ENCODE data around the gene TARS3. TPM values are rescaled to one million over a fixed set of nuclear protein-coding genes. Genes with fewer than 3 reads are reported as not detected.
"Not testable (repeated sequence)": the region's sequence is repeated elsewhere in the genome, so short reads cannot be mapped to it uniquely, and the experiment has no call there.

Gene TARS3
- total and polyA plus RNA-seq, 2 donors = 13.2 to 14.6 TPM

DNA sequence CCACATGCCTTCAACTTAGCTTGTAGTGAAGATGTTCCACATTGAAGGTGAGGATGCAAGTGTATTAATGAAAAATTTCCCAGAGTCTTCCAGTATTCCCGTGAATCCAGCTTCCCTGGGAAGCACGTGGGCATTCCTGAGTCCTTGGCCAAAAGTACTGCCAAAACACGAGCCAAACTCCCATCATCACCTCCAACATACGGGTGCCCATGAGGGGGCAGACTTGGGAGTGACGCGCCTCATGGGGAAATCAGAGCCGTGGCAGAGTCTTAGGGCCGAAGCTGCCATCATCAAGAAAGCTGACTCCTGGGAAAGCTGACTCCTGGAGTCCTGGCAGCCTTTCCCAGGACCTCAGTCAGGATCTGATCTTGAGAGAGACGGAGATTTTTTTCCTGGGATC lies 52.0 kb downstream of the TARS3 start:
- peaks cover 10 to 12% of the 10 kb centered on the region in 2 donors for H3K36me3 ChIP-seq (ENCODE audit: control insufficient read depth in 2 of 2, insufficient read depth in 2 of 2, low read length in 1 of 2)
- H3K4me1 ChIP-seq (ENCODE audit: control insufficient read depth in 2 of 2, insufficient read depth in 2 of 2, low read length in 2 of 2) = no peaks in the 10 kb centered on the region
- no peak overlapping the region for H3K27ac ChIP-seq (ENCODE audit: low read depth in 1 of 2, low read length in 1 of 2)
- H3K4me3 ChIP-seq (ENCODE audit: low read length in 2 of 2) = no peak overlapping the region
- no peaks in the 10 kb centered on the region for H3K9me3 ChIP-seq (ENCODE audit: control insufficient read depth in 2 of 2, insufficient read depth in 1 of 2, low read length in 1 of 2)
- no peak for DNase-seq (ENCODE audit: low read depth in 6 of 9, low spot score in 9 of 9)
- H3K27me3 ChIP-seq (ENCODE audit: control insufficient read depth in 2 of 2, insufficient read depth in 1 of 2, low read length in 1 of 2) = no peaks in the 10 kb centered on the region
- 96% methylated on average over 9 of the region's 9 CpGs for WGBS

DNA sequence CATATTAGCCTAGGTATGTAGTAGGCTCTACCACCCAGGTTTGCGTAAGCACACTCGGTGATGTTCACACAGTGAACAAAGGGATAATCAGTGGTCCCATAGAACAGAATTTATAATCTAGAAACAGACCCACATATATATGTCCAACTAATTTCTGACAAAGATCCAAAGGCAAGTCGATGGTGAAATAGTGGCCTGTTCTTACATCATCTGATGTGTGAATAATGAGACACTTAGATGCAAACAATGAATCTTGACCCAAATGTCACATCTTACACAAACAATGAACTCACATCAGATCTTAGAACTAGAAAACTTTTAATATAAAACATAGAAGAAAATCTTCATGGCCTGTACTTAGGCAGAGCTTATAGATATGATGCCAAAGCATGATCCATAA lies 54.5 kb downstream of the TARS3 start:
- Histone ChIP-seq H3K27me3 (ENCODE audit: control insufficient read depth in 2 of 2, insufficient read depth in 1 of 2, low read length in 1 of 2) (no peaks in the 10 kb centered on the region), H3K9me3 (ENCODE audit: control insufficient read depth in 2 of 2, insufficient read depth in 1 of 2, low read length in 1 of 2) (no peaks in the 10 kb centered on the region), H3K27ac (ENCODE audit: low read depth in 1 of 2, low read length in 1 of 2) (no peak overlapping the region), H3K36me3 (ENCODE audit: control insufficient read depth in 2 of 2, insufficient read depth in 2 of 2, low read length in 1 of 2) (peaks cover 10 to 12% of the 10 kb centered on the region in 2 donors), H3K4me3 (ENCODE audit: low read length in 2 of 2) (no peak overlapping the region), H3K4me1 (ENCODE audit: control insufficient read depth in 2 of 2, insufficient read depth in 2 of 2, low read length in 2 of 2) (no peaks in the 10 kb centered on the region)
- WGBS = 97% methylated on average over 3 of the region's 3 CpGs
- DNase-seq (ENCODE audit: low read depth in 6 of 9, low spot score in 9 of 9) = no peak

DNA sequence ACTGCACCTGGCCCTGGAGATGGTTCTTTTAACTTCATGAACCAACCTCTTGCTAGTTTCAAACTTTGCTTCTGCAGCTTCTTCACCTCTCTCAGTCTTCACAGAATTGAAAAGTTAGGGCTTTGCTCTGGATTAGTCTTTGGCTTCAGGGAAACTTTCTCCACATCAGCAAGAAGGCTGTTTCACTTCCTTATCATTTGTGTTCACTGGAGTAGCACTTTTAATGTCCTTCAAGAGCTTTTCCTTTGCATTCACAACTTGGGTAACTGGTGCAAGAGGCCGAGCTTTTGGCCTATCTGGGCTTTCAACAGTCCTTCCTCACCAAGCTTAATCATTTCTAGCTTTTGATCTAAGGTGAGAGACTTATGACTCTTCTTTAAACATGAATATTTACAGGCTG lies 56.4 kb downstream of the TARS3 start:
- Histone ChIP-seq H3K9me3 (ENCODE audit: control insufficient read depth in 2 of 2, insufficient read depth in 1 of 2, low read length in 1 of 2) (no peaks in the 10 kb centered on the region), H3K27ac (ENCODE audit: low read depth in 1 of 2, low read length in 1 of 2) (no peak overlapping the region), H3K27me3 (ENCODE audit: control insufficient read depth in 2 of 2, insufficient read depth in 1 of 2, low read length in 1 of 2) (no peaks in the 10 kb centered on the region), H3K36me3 (ENCODE audit: control insufficient read depth in 2 of 2, insufficient read depth in 2 of 2, low read length in 1 of 2) (peaks cover 7 to 9% of the 10 kb centered on the region in 2 donors), H3K4me3 (ENCODE audit: low read length in 2 of 2) (no peak overlapping the region), H3K4me1 (ENCODE audit: control insufficient read depth in 2 of 2, insufficient read depth in 2 of 2, low read length in 2 of 2) (no peaks in the 10 kb centered on the region)
- 95% methylated on average over 1 of the region's 1 CpG for WGBS
- no peak for DNase-seq (ENCODE audit: low read depth in 6 of 9, low spot score in 9 of 9)

DNA sequence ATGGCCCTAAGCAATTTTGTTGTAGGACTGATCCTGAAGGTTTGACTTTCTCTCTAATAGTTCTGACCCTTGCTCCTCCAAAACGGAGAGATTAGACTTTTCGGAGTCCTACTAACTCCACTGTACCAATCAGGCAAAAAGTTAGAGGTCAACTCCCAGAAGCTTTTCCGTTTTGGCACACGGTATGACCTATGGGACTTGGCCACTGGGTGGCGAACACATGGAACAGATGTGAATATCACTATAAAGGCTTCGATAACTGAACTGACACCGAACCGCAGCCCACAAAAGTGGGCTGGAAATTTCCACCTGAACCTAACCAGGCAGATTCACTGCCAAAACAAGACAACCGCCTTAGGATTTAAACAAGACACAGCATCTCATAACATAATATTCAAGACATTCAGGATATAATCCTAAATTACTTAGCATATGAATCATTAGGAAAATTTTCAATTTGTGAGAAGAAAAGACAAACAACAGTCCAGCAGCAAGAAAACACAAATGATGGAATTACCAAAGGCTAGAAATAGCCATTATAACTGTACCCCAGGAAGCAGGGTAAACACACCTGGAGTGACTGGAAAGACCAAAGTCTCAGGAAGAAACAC lies 59.9 kb downstream of the TARS3 start:
- 97% methylated on average over 9 of the region's 9 CpGs for WGBS
- H3K27ac ChIP-seq (ENCODE audit: low read depth in 1 of 2, low read length in 1 of 2) = no peak overlapping the region
- H3K4me1 ChIP-seq (ENCODE audit: control insufficient read depth in 2 of 2, insufficient read depth in 2 of 2, low read length in 2 of 2) = no peaks in the 10 kb centered on the region
- peaks cover 0 to 3% of the 10 kb centered on the region in 2 donors for H3K36me3 ChIP-seq (ENCODE audit: control insufficient read depth in 2 of 2, insufficient read depth in 2 of 2, low read length in 1 of 2)
- no peaks in the 10 kb centered on the region for H3K27me3 ChIP-seq (ENCODE audit: control insufficient read depth in 2 of 2, insufficient read depth in 1 of 2, low read length in 1 of 2)
- DNase-seq (ENCODE audit: low read depth in 6 of 9, low spot score in 9 of 9) = no peak
- H3K4me3 ChIP-seq (ENCODE audit: low read length in 2 of 2) = no peak overlapping the region
- H3K9me3 ChIP-seq (ENCODE audit: control insufficient read depth in 2 of 2, insufficient read depth in 1 of 2, low read length in 1 of 2) = no peaks in the 10 kb centered on the region

GRCh38 chr15:101662203-101662602 lies 62.1 kb downstream of the TARS3 start:
- H3K36me3 ChIP-seq (ENCODE audit: control insufficient read depth in 2 of 2, insufficient read depth in 2 of 2, low read length in 1 of 2) = peaks cover 0 to 5% of the 10 kb centered on the region in 2 donors
- DNase-seq (ENCODE audit: low read depth in 6 of 9, low spot score in 9 of 9) = no peak
- no peaks in the 10 kb centered on the region for H3K9me3 ChIP-seq (ENCODE audit: control insufficient read depth in 2 of 2, insufficient read depth in 1 of 2, low read length in 1 of 2)
- WGBS = 96% methylated on average over 1 of the region's 1 CpG
- H3K4me1 ChIP-seq (ENCODE audit: control insufficient read depth in 2 of 2, insufficient read depth in 2 of 2, low read length in 2 of 2) = no peaks in the 10 kb centered on the region
- H3K27me3 ChIP-seq (ENCODE audit: control insufficient read depth in 2 of 2, insufficient read depth in 1 of 2, low read length in 1 of 2) = no peaks in the 10 kb centered on the region
- H3K27ac ChIP-seq (ENCODE audit: low read depth in 1 of 2, low read length in 1 of 2) = no peak overlapping the region
- H3K4me3 ChIP-seq (ENCODE audit: low read length in 2 of 2) = no peak overlapping the region

- DNase-seq (ENCODE audit: low read depth in 6 of 9, low spot score in 9 of 9) = no peak
- Histone ChIP-seq H3K27ac (ENCODE audit: low read depth in 1 of 2, low read length in 1 of 2) (no peak overlapping the region), H3K4me3 (ENCODE audit: low read length in 2 of 2) (no peak overlapping the region), H3K9me3 (ENCODE audit: control insufficient read depth in 2 of 2, insufficient read depth in 1 of 2, low read length in 1 of 2) (no peaks in the 10 kb centered on the region), H3K36me3 (ENCODE audit: control insufficient read depth in 2 of 2, insufficient read depth in 2 of 2, low read length in 1 of 2) (peaks cover 0 to 11% of the 10 kb centered on the region in 2 donors), H3K27me3 (ENCODE audit: control insufficient read depth in 2 of 2, insufficient read depth in 1 of 2, low read length in 1 of 2) (no peaks in the 10 kb centered on the region), H3K4me1 (ENCODE audit: control insufficient read depth in 2 of 2, insufficient read depth in 2 of 2, low read length in 2 of 2) (no peaks in the 10 kb centered on the region)
- WGBS = 100% methylated on average over 2 of the region's 2 CpGs
These were observed 64.3 kb downstream of the TARS3 start for GRCh38 chr15:101660005-101660404.

DNA sequence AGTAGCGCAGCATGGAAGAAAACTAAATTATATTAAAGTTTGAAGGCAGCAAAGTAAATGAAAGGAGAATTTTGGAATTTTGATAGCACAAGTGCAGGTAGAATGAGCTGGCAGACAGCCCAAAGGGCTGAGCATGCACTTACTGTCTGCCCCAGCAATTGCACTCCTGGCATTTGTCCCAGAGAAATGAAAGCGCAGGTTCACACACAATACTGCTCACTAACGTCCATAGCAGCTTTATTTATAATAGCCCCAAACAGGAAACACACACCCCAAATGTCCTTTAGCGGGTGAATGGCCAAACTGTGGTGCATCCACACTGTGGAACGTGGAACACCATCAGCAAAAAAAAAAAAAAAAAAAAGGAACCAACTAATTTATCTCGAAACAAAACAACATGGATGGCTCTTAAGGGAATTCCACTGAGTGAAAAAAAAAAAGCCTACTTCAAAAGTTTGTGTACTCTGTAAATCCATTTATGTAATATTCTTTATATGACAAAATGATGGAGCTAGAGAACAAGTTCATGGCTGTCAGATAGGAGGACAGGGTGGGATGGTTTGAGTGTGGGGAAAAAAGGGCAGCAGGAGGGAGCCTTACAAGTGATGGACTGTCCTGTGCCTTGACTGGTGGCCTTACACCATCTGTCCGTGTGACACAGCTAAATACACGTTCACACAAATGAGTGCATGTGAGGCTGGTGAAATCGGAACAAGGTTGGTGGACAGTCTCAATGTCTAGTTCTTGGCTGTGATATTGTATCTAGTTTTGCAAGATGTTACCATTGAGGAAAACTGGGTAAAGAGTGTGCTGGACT lies 66.1 kb downstream of the TARS3 start:
- DNase-seq (ENCODE audit: low read depth in 6 of 9, low spot score in 9 of 9) = peak in 1 of 9 donors; percentile 12
- H3K4me1 ChIP-seq (ENCODE audit: control insufficient read depth in 2 of 2, insufficient read depth in 2 of 2, low read length in 2 of 2) = peaks cover under 1 to 2% of the 10 kb centered on the region in 2 donors
- peaks cover 0 to 11% of the 10 kb centered on the region in 2 donors for H3K36me3 ChIP-seq (ENCODE audit: control insufficient read depth in 2 of 2, insufficient read depth in 2 of 2, low read length in 1 of 2)
- no peak overlapping the region for H3K27ac ChIP-seq (ENCODE audit: low read depth in 1 of 2, low read length in 1 of 2)
- no peaks in the 10 kb centered on the region for H3K27me3 ChIP-seq (ENCODE audit: control insufficient read depth in 2 of 2, insufficient read depth in 1 of 2, low read length in 1 of 2)
- H3K9me3 ChIP-seq (ENCODE audit: control insufficient read depth in 2 of 2, insufficient read depth in 1 of 2, low read length in 1 of 2) = no peaks in the 10 kb centered on the region
- no peak overlapping the region for H3K4me3 ChIP-seq (ENCODE audit: low read length in 2 of 2)
- WGBS = 84% methylated on average over 9 of the region's 9 CpGs

- no peak overlapping the region for H3K4me3 ChIP-seq (ENCODE audit: low read length in 2 of 2)
- no peak for DNase-seq (ENCODE audit: low read depth in 6 of 9, low spot score in 9 of 9)
- peaks cover 5 to 7% of the 10 kb centered on the region in 2 donors for H3K4me1 ChIP-seq (ENCODE audit: control insufficient read depth in 2 of 2, insufficient read depth in 2 of 2, low read length in 2 of 2)
- WGBS = 97% methylated on average over 10 of the region's 10 CpGs
- H3K9me3 ChIP-seq (ENCODE audit: control insufficient read depth in 2 of 2, insufficient read depth in 1 of 2, low read length in 1 of 2) = no peaks in the 10 kb centered on the region
- H3K36me3 ChIP-seq (ENCODE audit: control insufficient read depth in 2 of 2, insufficient read depth in 2 of 2, low read length in 1 of 2) = peaks cover 0 to 11% of the 10 kb centered on the region in 2 donors
- no peaks in the 10 kb centered on the region for H3K27me3 ChIP-seq (ENCODE audit: control insufficient read depth in 2 of 2, insufficient read depth in 1 of 2, low read length in 1 of 2)
- H3K27ac ChIP-seq (ENCODE audit: low read depth in 1 of 2, low read length in 1 of 2) = no peak overlapping the region
These were observed 67.1 kb downstream of the TARS3 start for GRCh38 chr15:101657171-101657570.

- H3K4me3 ChIP-seq (ENCODE audit: low read length in 2 of 2); H3K9me3 ChIP-seq (ENCODE audit: control insufficient read depth in 2 of 2, insufficient read depth in 1 of 2, low read length in 1 of 2); H3K27ac ChIP-seq (ENCODE audit: low read depth in 1 of 2, low read length in 1 of 2); H3K36me3 ChIP-seq (ENCODE audit: control insufficient read depth in 2 of 2, insufficient read depth in 2 of 2, low read length in 1 of 2); H3K27me3 ChIP-seq (ENCODE audit: control insufficient read depth in 2 of 2, insufficient read depth in 1 of 2, low read length in 1 of 2): not testable (repeated sequence)
- peaks cover 10 to 17% of the 10 kb centered on the region in 2 donors for H3K4me1 ChIP-seq (ENCODE audit: control insufficient read depth in 2 of 2, insufficient read depth in 2 of 2, low read length in 2 of 2)
- peak in 4 of 9 donors; percentile 14 to 56 (median 26) for DNase-seq (ENCODE audit: low read depth in 6 of 9, low spot score in 9 of 9)
- WGBS = 93% methylated on average over 10 of the region's 10 CpGs
These were observed 69.5 kb downstream of the TARS3 start for GRCh38 chr15:101654624-101655337.
